ENCODE data around the gene PHKG1.
"Not testable (repeated sequence)": the region's sequence is repeated elsewhere in the genome, so short reads cannot be mapped to it uniquely, and the experiment has no call there.

The PHKG1 gene

GRCh38 chr7:56063882-56064625 lies 28.7 kb downstream of the PHKG1 start, which contains the start of gene SUMF2:
SUMF2 (plus strand) TSS chr7:56064286; CDS start chr7:56064312, 26 bp downstream.
- peak within 1 kb of the TSS; percentile 84 to 92 for H3K4me3 Mint-ChIP-seq
- H3K27ac Mint-ChIP-seq, result peak within 1 kb of the TSS; percentile 96 to 97
- no peaks in the 10 kb centered on the region for H3K27me3 Mint-ChIP-seq
- peaks cover 54% of the 10 kb centered on the region for H3K4me1 Mint-ChIP-seq
- ATAC-seq (peak; percentile 96), DNase-seq (peak; percentile 89)
- no peaks in the 10 kb centered on the region for H3K9me3 Mint-ChIP-seq

DNA sequence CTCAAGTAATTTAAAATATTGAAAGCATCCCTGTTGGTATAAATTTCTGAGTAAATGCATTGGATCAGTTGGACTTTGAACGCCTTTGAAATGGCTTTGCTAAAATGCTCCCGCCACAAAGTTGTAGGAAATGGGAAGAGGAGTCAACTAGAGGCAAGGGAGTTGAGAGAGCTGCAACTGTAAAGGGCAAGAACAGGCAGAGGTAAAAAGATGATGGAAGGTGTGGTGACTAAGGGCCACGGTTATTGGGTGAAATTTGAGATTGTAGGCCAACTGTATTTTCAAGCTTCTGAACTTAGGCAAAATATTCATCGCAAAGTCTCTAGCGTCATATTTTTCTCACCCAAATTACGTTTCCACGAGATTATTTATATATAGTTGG lies 29.3 kb downstream of the PHKG1 start:
- no peak for DNase-seq
- H3K27ac Mint-ChIP-seq, result peak overlapping the region; percentile 96 to 97
- peak overlapping the region; percentile 84 to 92 for H3K4me3 Mint-ChIP-seq
- peaks cover 57% of the 10 kb centered on the region for H3K4me1 Mint-ChIP-seq
- H3K9me3 Mint-ChIP-seq, result no peaks in the 10 kb centered on the region
- no peak for ATAC-seq
- no peaks in the 10 kb centered on the region for H3K27me3 Mint-ChIP-seq

- Mint-ChIP-seq H3K4me3 (peak overlapping the region; percentile 28 to 60), H3K4me1 (peaks cover 68% of the 10 kb centered on the region), H3K27ac (peak overlapping the region; percentile 29 to 89), H3K9me3 (no peaks in the 10 kb centered on the region), H3K27me3 (no peaks in the 10 kb centered on the region)
- DNase-seq, result no peak
- ATAC-seq, result peak; percentile 29
Measured at GRCh38 chr7:56062382-56062781, 30.4 kb downstream of the PHKG1 start.

DNA sequence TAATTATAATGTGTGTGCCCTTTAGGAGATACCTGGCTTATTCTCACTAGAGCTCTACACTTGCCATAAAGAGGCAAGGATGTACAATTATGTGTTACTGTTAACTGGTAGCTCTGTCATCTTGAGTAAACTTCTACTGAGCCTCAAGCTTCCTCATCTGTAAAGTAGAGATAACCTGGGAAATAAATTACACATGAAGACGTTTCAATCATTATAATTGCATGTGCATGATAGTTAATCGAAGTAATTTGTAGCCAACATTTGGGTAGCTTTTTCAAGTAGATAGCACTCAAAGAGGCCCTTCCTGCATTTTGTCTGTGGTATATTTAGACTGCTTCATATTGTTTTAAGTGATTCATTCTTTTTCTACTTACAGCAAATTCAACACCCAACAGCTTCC lies 38.8 kb downstream of the PHKG1 start:
- peak overlapping the region; percentile 26 to 27 for H3K27ac Mint-ChIP-seq
- H3K27me3 Mint-ChIP-seq, result no peaks in the 10 kb centered on the region
- H3K4me3 Mint-ChIP-seq, result peak overlapping the region; percentile 81 to 92
- ATAC-seq, result no peak
- no peak for DNase-seq
- H3K4me1 Mint-ChIP-seq, result peaks cover 76% of the 10 kb centered on the region
- H3K9me3 Mint-ChIP-seq, result no peaks in the 10 kb centered on the region

GRCh38 chr7:56053379-56053778 lies 39.4 kb downstream of the PHKG1 start:
- DNase-seq, result no peak
- peaks cover 78% of the 10 kb centered on the region for H3K4me1 Mint-ChIP-seq
- no peaks in the 10 kb centered on the region for H3K27me3 Mint-ChIP-seq
- ATAC-seq, result no peak
- no peaks in the 10 kb centered on the region for H3K9me3 Mint-ChIP-seq
- H3K27ac Mint-ChIP-seq, result peak overlapping the region; percentile 26 to 80
- H3K4me3 Mint-ChIP-seq, result peak overlapping the region; percentile 81 to 92

DNA sequence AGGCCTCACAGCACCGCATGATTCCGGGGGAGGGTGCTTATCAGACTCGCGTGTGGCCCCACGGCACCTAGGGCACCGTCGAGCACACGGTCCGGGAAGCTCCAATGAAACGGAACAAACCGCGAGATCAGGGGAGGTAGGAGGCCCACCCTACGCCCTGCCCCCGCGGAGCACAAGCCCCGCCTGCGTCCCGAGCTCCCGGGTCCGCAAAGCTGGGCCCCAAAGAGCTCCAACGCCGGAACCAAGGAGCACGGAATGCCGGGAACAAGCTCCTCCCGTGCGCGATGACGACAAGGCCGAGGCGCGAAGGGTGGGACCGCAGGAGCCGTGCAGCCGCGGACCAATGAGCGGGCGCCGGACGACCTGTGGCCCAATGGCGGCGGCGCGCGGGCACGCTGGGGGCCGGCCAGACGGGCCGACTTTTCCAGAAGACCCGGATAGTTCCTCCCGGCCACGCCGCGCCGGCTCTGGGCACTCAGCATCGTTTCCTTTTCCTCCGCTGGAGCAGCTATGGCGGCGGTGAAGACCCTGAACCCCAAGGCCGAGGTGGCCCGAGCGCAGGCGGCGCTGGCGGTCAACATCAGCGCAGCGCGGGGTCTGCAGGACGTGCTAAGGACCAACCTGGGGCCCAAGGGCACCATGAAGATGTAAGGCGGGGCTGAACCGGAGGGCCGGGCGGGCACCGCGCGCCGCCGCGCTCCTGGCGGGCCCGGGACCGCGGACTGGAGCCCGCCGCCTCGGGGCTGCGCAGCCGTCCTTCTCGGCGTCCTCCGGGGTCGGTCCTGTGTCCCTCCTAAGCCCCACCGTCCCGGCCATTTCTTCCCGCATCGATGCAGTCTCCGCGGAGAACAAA lies 41.2 kb downstream of the PHKG1 start, which contains the start of the genes CCT6A and PSPH:
TSS of gene CCT6A (plus strand) at position 427 of the 853 bp plus-strand sequence. CDS start at position 511, 84 bp downstream.
TSS of gene PSPH (minus strand) at position 106 of the 853 bp plus-strand sequence. CDS start 30,232 bp downstream, outside the sequence.
- Mint-ChIP-seq H3K4me1 (peaks cover 64% of the 10 kb centered on the region), H3K27me3 (no peaks in the 10 kb centered on the region), H3K4me3 (peak within 1 kb of the TSS; percentile 92 to 93), H3K9me3 (no peaks in the 10 kb centered on the region), H3K27ac (peak within 1 kb of the TSS; percentile 90 to 91)
- ATAC-seq, result peak; percentile 92
- DNase-seq, result peak; percentile 83 to 86

GRCh38 chr7:56051053-56051338 lies 41.8 kb downstream of the PHKG1 start:
- Mint-ChIP-seq H3K27me3 (no peaks in the 10 kb centered on the region), H3K9me3 (no peaks in the 10 kb centered on the region), H3K4me3 (peak overlapping the region; percentile 92 to 93), H3K4me1 (peaks cover 58% of the 10 kb centered on the region), H3K27ac (peak overlapping the region; percentile 90 to 91)
- ATAC-seq (no peak), DNase-seq (no peak)

- not testable (repeated sequence) for H3K4me3 Mint-ChIP-seq, H3K27me3 Mint-ChIP-seq, H3K27ac Mint-ChIP-seq, H3K9me3 Mint-ChIP-seq, DNase-seq, ATAC-seq
- H3K4me1 Mint-ChIP-seq, result peaks cover 36% of the 10 kb centered on the region
Measured at GRCh38 chr7:56048763-56049162, 44.0 kb downstream of the PHKG1 start.

GRCh38 chr7:56048245-56048644 lies 44.5 kb downstream of the PHKG1 start:
- ATAC-seq (no peak), DNase-seq (no peak)
- Mint-ChIP-seq H3K9me3 (no peaks in the 10 kb centered on the region), H3K4me3 (no peak overlapping the region), H3K4me1 (peaks cover 31% of the 10 kb centered on the region), H3K27me3 (no peaks in the 10 kb centered on the region), H3K27ac (no peak overlapping the region)

DNA sequence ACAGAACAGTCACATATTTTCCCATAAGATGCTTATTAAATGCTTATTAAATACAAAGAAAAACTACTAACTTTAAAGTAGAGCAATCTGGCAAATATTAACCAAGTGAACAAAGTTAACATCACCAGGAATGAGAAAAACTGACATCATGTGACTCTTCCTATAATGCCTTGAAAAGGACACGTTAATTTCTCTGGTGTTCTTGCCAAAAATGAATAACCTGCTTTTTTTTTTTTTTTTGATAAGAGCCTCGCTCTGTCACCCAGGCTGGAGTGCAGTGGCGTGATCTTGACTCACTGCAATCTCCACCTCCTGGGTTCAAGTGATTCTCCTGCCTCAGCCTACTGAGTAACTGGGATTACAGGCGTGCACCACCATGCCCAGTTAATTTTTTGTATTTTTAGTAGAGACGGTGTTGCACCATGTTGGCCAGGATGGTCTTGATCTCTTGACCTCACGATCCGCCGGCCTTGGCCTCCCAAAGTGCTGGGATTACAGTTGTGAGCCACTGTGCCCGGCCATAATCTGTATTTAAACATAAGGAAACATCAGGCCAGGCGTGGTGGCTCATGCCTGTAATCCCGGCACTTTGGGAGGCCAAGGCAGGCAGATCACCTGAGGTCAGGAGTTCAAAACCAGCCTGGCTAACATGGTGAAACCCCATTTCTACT lies 45.2 kb downstream of the PHKG1 start:
- ATAC-seq, H3K27ac Mint-ChIP-seq, H3K4me3 Mint-ChIP-seq, H3K9me3 Mint-ChIP-seq, H3K27me3 Mint-ChIP-seq, DNase-seq: not testable (repeated sequence)
- peaks cover 24% of the 10 kb centered on the region for H3K4me1 Mint-ChIP-seq

DNA sequence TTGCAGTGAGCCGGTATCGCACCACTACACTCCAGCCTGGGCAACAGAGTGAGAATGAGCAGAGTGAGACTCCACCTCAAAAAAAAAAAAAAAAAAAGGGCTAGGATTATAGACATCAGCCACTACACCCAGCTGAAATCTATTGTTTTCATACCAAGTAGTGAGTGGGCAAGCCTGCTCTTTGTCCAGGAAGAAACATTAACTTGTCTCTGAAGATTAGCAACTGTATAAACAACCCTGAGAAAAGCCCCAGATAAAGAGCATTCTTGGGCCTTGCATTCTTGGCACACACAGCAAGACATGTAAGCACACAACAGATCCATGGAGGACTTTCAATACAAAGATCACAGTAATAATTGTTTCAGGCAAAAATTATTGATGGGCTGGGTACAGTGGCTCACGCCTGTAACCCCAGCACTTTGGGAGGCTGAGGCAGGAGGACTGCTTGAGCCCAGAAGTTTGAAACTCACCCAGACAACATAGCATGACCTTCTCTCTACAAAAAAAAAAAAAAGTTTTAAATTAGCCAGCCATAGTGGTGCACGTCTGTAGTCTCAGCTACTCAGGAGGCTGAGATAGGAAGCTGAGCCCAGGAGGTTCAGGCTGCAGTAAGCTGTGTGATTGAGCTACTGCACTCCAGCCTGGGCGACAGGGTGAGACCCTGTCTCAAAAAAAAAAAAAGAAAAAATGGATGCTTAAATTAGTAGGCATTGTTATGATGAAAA lies 45.9 kb downstream of the PHKG1 start:
- DNase-seq (no peak), ATAC-seq (no peak)
- H3K9me3 Mint-ChIP-seq, result no peaks in the 10 kb centered on the region
- no peak overlapping the region for H3K4me3 Mint-ChIP-seq
- peak overlapping the region in 1 of 2 donors; percentile 52 for H3K27ac Mint-ChIP-seq
- no peaks in the 10 kb centered on the region for H3K27me3 Mint-ChIP-seq
- H3K4me1 Mint-ChIP-seq, result peaks cover 24% of the 10 kb centered on the region

- H3K27me3 Mint-ChIP-seq, H3K9me3 Mint-ChIP-seq, ATAC-seq, H3K4me3 Mint-ChIP-seq, H3K27ac Mint-ChIP-seq, DNase-seq: not testable (repeated sequence)
- peaks cover 24% of the 10 kb centered on the region for H3K4me1 Mint-ChIP-seq
Measured at GRCh38 chr7:56045758-56046157, 47.0 kb downstream of the PHKG1 start.

- no peaks in the 10 kb centered on the region for H3K4me1 Mint-ChIP-seq
- no peaks in the 10 kb centered on the region for H3K9me3 Mint-ChIP-seq
- DNase-seq, result no peak
- H3K27me3 Mint-ChIP-seq, result no peaks in the 10 kb centered on the region
- no peak overlapping the region for H3K27ac Mint-ChIP-seq
- H3K4me3 Mint-ChIP-seq, result no peak overlapping the region
- ATAC-seq, result no peak
Measured at GRCh38 chr7:56040730-56041129, 52.0 kb downstream of the PHKG1 start.

DNA sequence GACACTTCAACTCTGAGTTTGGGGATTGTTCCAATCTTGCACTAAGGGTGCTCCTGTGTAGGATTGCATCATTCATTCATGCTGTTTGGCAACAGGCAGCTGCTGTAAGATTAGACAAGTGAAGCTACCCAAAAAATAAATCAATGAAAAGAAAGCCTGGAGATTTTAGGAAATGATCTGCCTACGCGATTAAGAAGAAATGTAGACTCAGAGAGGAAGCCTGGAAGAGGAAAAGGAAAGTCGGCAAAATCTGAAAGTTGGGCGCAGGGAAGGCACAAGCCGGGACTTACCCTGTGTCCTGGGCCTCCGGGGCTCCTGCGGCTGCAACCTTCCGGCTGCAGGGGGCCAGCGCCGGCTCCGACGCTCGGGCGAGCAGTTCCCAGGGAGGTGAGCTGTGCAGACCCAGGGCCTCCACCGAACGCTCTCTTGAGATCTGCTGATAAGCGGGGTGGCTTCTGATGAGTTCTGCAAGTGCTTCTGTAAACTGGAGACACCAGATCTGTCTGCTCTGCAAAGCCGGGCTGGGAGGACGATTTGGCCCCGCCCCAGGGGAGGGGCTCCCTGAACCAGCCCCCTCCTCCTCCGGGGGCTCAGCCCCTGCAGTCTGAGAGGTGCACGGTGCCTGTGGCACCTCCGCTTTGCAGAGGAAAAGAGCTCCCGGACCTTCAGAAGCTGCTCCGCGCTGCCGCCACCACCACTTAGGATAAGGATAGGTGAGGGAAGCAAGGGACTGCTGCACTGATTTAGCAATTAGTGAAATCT lies 58.9 kb downstream of the PHKG1 start:
- Mint-ChIP-seq H3K9me3 (no peaks in the 10 kb centered on the region), H3K27ac (peak overlapping the region; percentile 94 to 97), H3K27me3 (no peaks in the 10 kb centered on the region), H3K4me3 (peak overlapping the region; percentile 81 to 93), H3K4me1 (peaks cover 17% of the 10 kb centered on the region)
- ATAC-seq, result peak; percentile 92
- peak; percentile 74 to 75 for DNase-seq

Measured in stimulated activated naive CD8-positive, alpha-beta T cell treated with anti-CD3 and anti-CD28 coated beads, Interleukin-15, amount 100 ng/mL, for 72 hours (primary cell).